ENCODE measurements around the gene HOXC4.

HOXC4 gene

GRCh38 chr12:54037360-54038283, 16.0 kb upstream of the HOXC4 start:
- DNase-seq (ENCODE audit: low spot score): no peak
- in situ Hi-C loops (cut with MboI; ENCODE audit: low pct_unique_long_range_greater_than_20kb, low sequenced_read_pairs, unreplicated experiment): loop anchor here (25.0 kb wide), 1 partner anchor 100 kb away; the partner anchor contains the start of gene HOXC13
- no peak for TF ChIP-seq CTCF (IDR thresholded peaks at IDR 0.05; ENCODE audit: extremely low read depth, insufficient read depth, missing control alignments)

GRCh38 chr12:54038284-54038870, 15.3 kb upstream of the HOXC4 start:
- in situ Hi-C loops (cut with MboI; ENCODE audit: low pct_unique_long_range_greater_than_20kb, low sequenced_read_pairs, unreplicated experiment): loop anchor here (25.0 kb wide), 1 partner anchor 101 kb away; the partner anchor contains the start of gene HOXC13
- TF ChIP-seq CTCF (IDR thresholded peaks at IDR 0.05; ENCODE audit: extremely low read depth, insufficient read depth, missing control alignments): no peak
- no peak for DNase-seq (ENCODE audit: low spot score)

- TF ChIP-seq CTCF (IDR thresholded peaks at IDR 0.05; ENCODE audit: extremely low read depth, insufficient read depth, missing control alignments): no peak
- no peak for DNase-seq (ENCODE audit: low spot score)
- in situ Hi-C loops (cut with MboI; ENCODE audit: low pct_unique_long_range_greater_than_20kb, low sequenced_read_pairs, unreplicated experiment): loop anchor here (25.0 kb wide), 1 partner anchor 102 kb away; the partner anchor contains the start of gene HOXC13
These were observed 14.7 kb upstream of the HOXC4 start for GRCh38 chr12:54038871-54039414.

- in situ Hi-C loops (cut with MboI; ENCODE audit: low pct_unique_long_range_greater_than_20kb, low sequenced_read_pairs, unreplicated experiment): loop anchor here (25.0 kb wide), 1 partner anchor 102 kb away; the partner anchor contains the start of gene HOXC13
- DNase-seq (ENCODE audit: low spot score): no peak
- no peak for TF ChIP-seq CTCF (IDR thresholded peaks at IDR 0.05; ENCODE audit: extremely low read depth, insufficient read depth, missing control alignments)
These were observed 14.1 kb upstream of the HOXC4 start for GRCh38 chr12:54039417-54040147.

- TF ChIP-seq CTCF (IDR thresholded peaks at IDR 0.05; ENCODE audit: extremely low read depth, insufficient read depth, missing control alignments): no peak
- in situ Hi-C loops (cut with MboI; ENCODE audit: low pct_unique_long_range_greater_than_20kb, low sequenced_read_pairs, unreplicated experiment): loop anchor here (25.0 kb wide), 1 partner anchor 103 kb away; the partner anchor contains the start of gene HOXC13
- no peak for DNase-seq (ENCODE audit: low spot score)
These were observed 13.5 kb upstream of the HOXC4 start for GRCh38 chr12:54040148-54040494.

GRCh38 chr12:54040648-54041047, 13.0 kb upstream of the HOXC4 start:
- no peak for DNase-seq (ENCODE audit: low spot score)
- TF ChIP-seq CTCF (IDR thresholded peaks at IDR 0.05; ENCODE audit: extremely low read depth, insufficient read depth, missing control alignments): no peak
- in situ Hi-C loops (cut with MboI; ENCODE audit: low pct_unique_long_range_greater_than_20kb, low sequenced_read_pairs, unreplicated experiment): loop anchor here (25.0 kb wide), 1 partner anchor 103 kb away; the partner anchor contains the start of gene HOXC13

All from GM13977 (cell line).